IMR-90 (cell line): Measurements from ENCODE around the gene UBN2. TPM values are rescaled to one million over a fixed set of nuclear protein-coding genes. Genes with fewer than 3 reads are reported as not detected.

Source experiments
- ATAC-seq: fragments of 200-7000 bp; cut with Tn5 transposase; 2 replicates; pipeline ENCODE4 v1.9.1; 2020; ENCODE audit warnings: low read depth, mild to moderate bottlenecking, moderate library complexity
- BruUV-seq: library from RNA; stranded (reverse); fragments of 400-500 nt; replicated peaks from 2 replicates; lab custom pipeline; 2021; lab: Mats Ljungman, UMichigan
- CTCF ChIA-PET: fragments of 300-600 bp; formaldehyde crosslinking; extraction: SDS; loops from one replicate; lab custom pipeline; 2021; ENCODE audit warnings: antibody characterized with exemption; lab: Yijun Ruan, JAX
- POLR2A ChIA-PET: fragments of 300-600 bp; sonication (Branson Sonifier 250); formaldehyde crosslinking; loops from one replicate; lab custom pipeline; 2022; ENCODE audit warnings: antibody characterized with exemption; ENCODE audit not compliant: unreplicated experiment; lab: Charles Lee
- DNase-seq: peaks from one replicate; pipeline ENCODE4 v3.0.0; 2013
- H2AFZ ChIP-seq: replicated peaks from 2 replicates; pipeline ENCODE3; 2013; ENCODE audit warnings: low read length, mild to moderate bottlenecking; ENCODE audit not compliant: poor library complexity
- H2AK5ac ChIP-seq: 2 replicates; pipeline ENCODE4 v1.6.1; 2013; ENCODE audit warnings: low read depth, low read length, inconsistent platforms
- H2AK9ac ChIP-seq: replicated peaks from 2 replicates; pipeline ENCODE3; 2013; ENCODE audit warnings: mild to moderate bottlenecking, low read depth, low read length, moderate library complexity; ENCODE audit not compliant: poor library complexity
- H2BK120ac ChIP-seq: 2 replicates; pipeline ENCODE4 v1.6.1; 2013; ENCODE audit warnings: low read depth, low read length, inconsistent platforms
- H2BK15ac ChIP-seq: 3 replicates; pipeline ENCODE4 v1.6.1; 2013; ENCODE audit warnings: low read depth, low read length, inconsistent platforms
- H2BK20ac ChIP-seq: 2 replicates; pipeline ENCODE4 v1.6.1; 2013; ENCODE audit warnings: low read depth, mild to moderate bottlenecking, inconsistent platforms, low read length, moderate library complexity
- H2BK5ac ChIP-seq: 2 replicates; pipeline ENCODE4 v1.6.1; 2013; ENCODE audit warnings: mild to moderate bottlenecking, low read depth, low read length, inconsistent platforms; ENCODE audit not compliant: poor library complexity, severe bottlenecking
- H3K14ac ChIP-seq: replicated peaks from 2 replicates; pipeline ENCODE4 v1.6.1; 2013; ENCODE audit warnings: low read depth, low read length, inconsistent platforms
- H3K18ac ChIP-seq: 2 replicates; pipeline ENCODE4 v1.6.1; 2013; ENCODE audit warnings: low read depth, low read length, control low read depth
- H3K23ac ChIP-seq: 2 replicates; pipeline ENCODE4 v1.6.1; 2013; ENCODE audit warnings: low read depth, low read length, inconsistent platforms
- H3K27ac ChIP-seq: 2 replicates; pipeline ENCODE4 v1.5.1; 2013; ENCODE audit warnings: mild to moderate bottlenecking, control low read depth, low read length; ENCODE audit not compliant: insufficient read depth
- H3K27me3 ChIP-seq: 2 replicates; pipeline ENCODE4 v1.6.1; 2013; ENCODE audit warnings: low read length; ENCODE audit not compliant: control insufficient read depth, insufficient read depth
- H3K36me3 ChIP-seq: 2 replicates; pipeline ENCODE4 v1.6.1; 2013; ENCODE audit warnings: low read length, mixed read lengths; ENCODE audit not compliant: control insufficient read depth, insufficient read depth
- H3K4ac ChIP-seq: 2 replicates; pipeline ENCODE4 v1.6.1; 2013; ENCODE audit warnings: low read depth, low read length, inconsistent platforms
- H3K4me1 ChIP-seq: 2 replicates; pipeline ENCODE4 v1.6.1; 2013; ENCODE audit warnings: low read length, mixed read lengths; ENCODE audit not compliant: control insufficient read depth, insufficient read depth
- H3K4me2 ChIP-seq: 2 replicates; pipeline ENCODE4 v1.6.1; 2013; ENCODE audit warnings: low read depth, mild to moderate bottlenecking, control low read depth, low read length, moderate library complexity
- H3K4me3 ChIP-seq: 2 replicates; pipeline ENCODE4 v1.5.1; 2013; ENCODE audit warnings: low read depth, mild to moderate bottlenecking, control low read depth, low read length, moderate library complexity; ENCODE audit not compliant: insufficient read depth
- H3K56ac ChIP-seq: 2 replicates; pipeline ENCODE4 v1.6.1; 2013; ENCODE audit warnings: low read length, inconsistent platforms; ENCODE audit not compliant: insufficient read depth; ENCODE audit errors: extremely low read depth
- H3K79me1 ChIP-seq, 2 experiments: 2 replicates each; pipeline ENCODE4 v1.6.1; 2013; ENCODE audit warnings: low read length in 2 of 2, inconsistent platforms in 1 of 2, low read depth in 1 of 2
- H3K9ac ChIP-seq: 2 replicates; pipeline ENCODE4 v1.6.1; 2013; ENCODE audit warnings: low read depth, low read length, control low read depth
- H3K9me1 ChIP-seq: 2 replicates; pipeline ENCODE4 v1.6.1; 2013; ENCODE audit warnings: low read length, inconsistent platforms; ENCODE audit not compliant: insufficient read depth
- H3K9me3 ChIP-seq: 2 replicates; pipeline ENCODE4 v1.6.1; 2013; ENCODE audit warnings: low read length; ENCODE audit not compliant: control insufficient read depth, insufficient read depth
- H4K20me1 ChIP-seq: 2 replicates; pipeline ENCODE4 v1.6.1; 2013; ENCODE audit warnings: low read length, inconsistent platforms; ENCODE audit not compliant: insufficient read depth
- H4K5ac ChIP-seq: 2 replicates; pipeline ENCODE4 v1.6.1; 2013; ENCODE audit warnings: mild to moderate bottlenecking, low read depth, low read length, control low read depth
- H4K8ac ChIP-seq, 2 experiments: 2 replicates each; pipeline ENCODE4 v1.6.1; 2013; ENCODE audit warnings: low read depth in 2 of 2, low read length in 2 of 2, control low read depth in 1 of 2, inconsistent platforms in 1 of 2
- H4K91ac ChIP-seq: 2 replicates; pipeline ENCODE4 v1.6.1; 2013; ENCODE audit warnings: low read depth, low read length, inconsistent platforms; ENCODE audit not compliant: insufficient read depth
- CEBPB ChIP-seq: IDR thresholded peaks from 2 replicates; pipeline ENCODE4 v1.6.1; 2012; ENCODE audit warnings: low read depth, low read length, improper control_type of control experiment
- FOS ChIP-seq: fragments of 150-350 bp; IDR thresholded peaks from 2 replicates; pipeline ENCODE4 v1.6.1; 2016; ENCODE audit warnings: low read depth, low read length
- WGBS, 2 experiments: methylation state at CpG; one replicate each; pipeline versions ENCODE4 v1.1.5 to v1.1.7; 2013; ENCODE audit warnings: missing lambda C conversion rate in 2 of 2; ENCODE audit not compliant: insufficient read length in 1 of 2; ENCODE audit errors: extremely low coverage in 2 of 2; 5-methylcytosine and 5-hydroxymethylcytosine counted together
- dilution Hi-C: fragments of 300-500 bp; cut with HindIII; formaldehyde crosslinking; loops from one replicate; pipeline ENCODE4 v1.14.3; 2018; ENCODE audit warnings: low sequenced_read_pairs; ENCODE audit not compliant: unreplicated experiment
- in situ Hi-C: fragments of 300-500 bp; cut with MboI; formaldehyde crosslinking; loops from 3 replicates; pipeline ENCODE4 v1.14.3; 2019; ENCODE audit warnings: low sequenced_read_pairs, inconsistent platforms, mixed read lengths
- intact Hi-C: fragments of 100-400 bp; cut with micrococcal nuclease; formaldehyde crosslinking; loops from 2 replicates; pipeline ENCODE4 v1.10.0; 2022
- polyA plus RNA-seq, 3 experiments: library from polyadenylated mRNA; depleted of rRNA; stranded (reverse); fragments of >200 nt; gene quantifications; 2 replicates each; pipeline ENCODE4 v1.2.3, GENCODE V29; 2012; ENCODE audit warnings: low replicate concordance in 1 of 3
- total RNA-seq: library from RNA; depleted of rRNA; stranded (reverse); fragments of >200 nt; gene quantifications from 2 replicates; pipeline ENCODE4 v1.2.3, GENCODE V29; 2012

The UBN2 gene
- total and polyA plus RNA-seq, 2 of the 4 experiments (the other 2 are of a cell fraction): 1.6 to 2.3 TPM

DNA sequence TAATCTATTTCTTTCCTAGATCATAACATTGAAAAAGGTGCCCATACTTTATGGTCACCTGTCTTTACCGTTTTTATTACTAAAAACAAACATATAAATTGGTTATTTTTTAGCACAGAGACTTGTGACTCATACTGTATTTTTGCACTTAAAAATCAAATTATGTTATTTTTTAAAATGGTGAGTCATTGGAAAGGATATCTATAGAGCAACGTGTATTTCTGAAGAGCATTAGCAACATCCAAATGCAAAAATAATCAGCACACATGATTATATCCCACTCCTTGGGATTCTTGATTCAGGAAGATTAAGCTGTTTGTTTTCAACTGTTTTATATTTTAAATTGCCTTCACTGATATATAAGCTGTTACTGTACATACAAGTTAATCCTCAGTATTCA, 69.4 kb downstream of the UBN2 start:
- Histone ChIP-seq H2AK9ac (no peak overlapping the region), H2BK5ac (no peak overlapping the region), H3K27ac (no peak overlapping the region), H2BK15ac (no peak overlapping the region), H3K23ac (no peak overlapping the region), H3K56ac (no peak overlapping the region), H2BK20ac (no peak overlapping the region), H4K8ac (no peak overlapping the region), H4K91ac (no peak overlapping the region), H2AK5ac (no peak overlapping the region), H3K14ac (no peak overlapping the region), H3K9ac (no peak overlapping the region), H3K36me3 (peaks cover 2% of the 10 kb centered on the region; the same call in 1 of the 2 replicates), H3K4ac (no peak overlapping the region), H4K5ac (no peak overlapping the region), H3K9me1 (no peaks in the 10 kb centered on the region), H3K27me3 (no peaks in the 10 kb centered on the region), H4K20me1 (no peaks in the 10 kb centered on the region), H3K4me3 (no peak overlapping the region), H3K79me1 (no peaks in the 10 kb centered on the region), H3K9me3 (no peaks in the 10 kb centered on the region), H2BK120ac (no peak overlapping the region), H3K18ac (no peak overlapping the region), H2AFZ (no peak overlapping the region), H3K4me2 (no peak overlapping the region), H3K4me1 (0 out of 2 replicates have a peak, but pooled peaks cover 2% of the 10 kb centered on the region)
- ATAC-seq: peak; percentile 32; the same call in 1 of the 2 replicates
- intact Hi-C loops (no loop called here), dilution Hi-C loops (no loop called here), in situ Hi-C loops (no loop called here)
- POLR2A ChIA-PET: no interaction called here
- no CpG with 5 or more reads among the region's 2 CpGs for WGBS, 2 experiments
- peak; percentile 30 for DNase-seq
- no TSS peak for BruUV-seq
- TF ChIP-seq FOS (peak; percentile 29; the same call in 1 of the 2 replicates), CEBPB (no peak)
- CTCF ChIA-PET: no interaction called here
